Gastrocnemius medialis (tissue), 4 donors: Measurements from ENCODE around the gene ABO. TPM values are rescaled to one million over a fixed set of nuclear protein-coding genes. Genes with fewer than 3 reads are reported as not detected.

Experiments used
- ATAC-seq, 2 donors: fragments of 150-250 bp; one replicate each; pipeline ENCODE4 v1.9.1; 2016
- DNase-seq, 2 donors: peaks; one replicate each; pipeline ENCODE4 v3.0.0-alpha.2; 2019
- H3K27ac ChIP-seq, 4 donors: fragments of 200-600 bp; sonication (generic); 1 replicate in 1 of 4; 2 replicates in 3 of 4; pipeline ENCODE4 v1.5.1; 2016 to 2018; ENCODE audit warnings: mild to moderate bottlenecking in 2 of 4, moderate library complexity in 1 of 4
- H3K27me3 ChIP-seq, 3 donors: fragments of 200-600 bp; sonication (generic) in 2 of 3; 1 replicate in 1 of 3; 2 replicates in 2 of 3; pipeline versions ENCODE4 v1.5.1 to v1.6.0; 2016 to 2019; ENCODE audit warnings: mild to moderate bottlenecking in 1 of 3, moderate library complexity in 1 of 3
- H3K36me3 ChIP-seq, 2 donors: fragments of 200-600 bp; sonication (generic) in 1 of 2; one replicate each; pipeline ENCODE4 v1.5.1; 2017 to 2018
- H3K4me1 ChIP-seq, 2 donors: fragments of 200-600 bp; sonication (generic) in 1 of 2; one replicate each; pipeline ENCODE4 v1.5.1; 2016 to 2017; ENCODE audit warnings: mild to moderate bottlenecking in 2 of 2
- H3K4me3 ChIP-seq, 4 donors: fragments of 200-600 bp; sonication (generic) in 3 of 4; 1 replicate in 1 of 4; 2 replicates in 3 of 4; pipeline ENCODE4 v1.5.1; 2016 to 2019; ENCODE audit warnings: mild to moderate bottlenecking in 2 of 4
- H3K9me3 ChIP-seq, 3 donors: fragments of 200-600 bp; sonication (generic) in 2 of 3; 1 replicate in 1 of 3; 2 replicates in 2 of 3; pipeline ENCODE4 v1.5.1; 2016 to 2019
- POLR2A ChIP-seq, 2 donors: fragments of 450-650 bp; IDR thresholded peaks; one replicate each; pipeline ENCODE4 v1.6.1; 2017; ENCODE audit warnings: antibody characterized with exemption in 2 of 2, mild to moderate bottlenecking in 2 of 2, moderate library complexity in 2 of 2
- in situ Hi-C, 4 donors: fragments of 200-750 bp; cut with MboI; loops; one replicate each; pipeline versions ENCODE4 v1.15.0 to v1.8.0; 2017; ENCODE audit warnings: low sequenced_read_pairs in 4 of 4
- intact Hi-C: fragments of 100-400 bp; cut with DNase I; formaldehyde crosslinking; loops from one replicate; pipeline ENCODE4 v1.15.1; 2023; ENCODE audit warnings: low total_unique reads
- total RNA-seq, 4 donors: library from RNA; depleted of rRNA; stranded (reverse); fragments of >200 nt; gene quantifications; one replicate each; pipeline versions ENCODE4 v1.1.0 to v1.2.3, GENCODE V29; 2016
- TF ChIP-seq, protein P1 (sequence below), 5 experiments: fragments of 450-650 bp in 3 of 5; fragments of 200-600 bp in 2 of 5; sonication (generic) in 2 of 5; IDR thresholded peaks in 4 of 5; conservative IDR thresholded peaks in 1 of 5; 1 replicate in 4 of 5; 2 replicates in 1 of 5; pipeline ENCODE4 v1.5.1; 2016 to 2019; ENCODE audit warnings: antibody characterized with exemption in 5 of 5, mild to moderate bottlenecking in 3 of 5, moderate library complexity in 3 of 5

The ABO gene
- total RNA-seq, 4 donors from 2014 or later = 0.24 to 2.4 (median 0.44) TPM; not detected in 1

DNA sequence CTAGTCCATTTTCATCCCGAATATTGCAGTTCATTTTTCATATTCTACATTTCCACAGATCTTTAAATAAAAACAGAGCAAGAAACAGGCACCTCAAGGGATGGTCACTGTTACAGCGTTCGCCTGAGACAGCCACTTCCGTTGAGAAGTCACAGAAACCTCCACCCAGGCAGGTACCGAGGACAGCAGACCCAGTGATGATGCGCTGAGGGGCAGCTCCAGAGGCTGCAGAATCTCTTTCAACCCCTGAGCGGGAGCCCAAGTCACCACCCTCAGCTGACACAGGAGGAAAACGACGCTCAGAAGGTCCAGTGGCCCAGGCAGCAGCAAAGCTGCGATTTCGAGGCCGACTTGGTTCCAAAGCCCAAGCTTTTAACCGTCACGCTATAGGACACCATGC, 32.8 kb downstream of the ABO start:
- no peak overlapping the region for H3K4me3 ChIP-seq
- intact Hi-C loops (no loop called here), in situ Hi-C loops (no loop called here)
- H3K4me1 ChIP-seq = peaks cover 13 to 14% of the 10 kb centered on the region in 2 donors
- H3K27ac ChIP-seq = no peak overlapping the region
- H3K36me3 ChIP-seq = no peaks in the 10 kb centered on the region
- DNase-seq = no peak
- no peaks in the 10 kb centered on the region for H3K9me3 ChIP-seq
- ATAC-seq = no peak
- H3K27me3 ChIP-seq = peaks cover 12 to 21% (median 18%) of the 10 kb centered on the region in 3 donors
- TF ChIP-seq POLR2A (IDR thresholded peaks at IDR 0.05) = no peak
- TF ChIP-seq, protein P1, sequence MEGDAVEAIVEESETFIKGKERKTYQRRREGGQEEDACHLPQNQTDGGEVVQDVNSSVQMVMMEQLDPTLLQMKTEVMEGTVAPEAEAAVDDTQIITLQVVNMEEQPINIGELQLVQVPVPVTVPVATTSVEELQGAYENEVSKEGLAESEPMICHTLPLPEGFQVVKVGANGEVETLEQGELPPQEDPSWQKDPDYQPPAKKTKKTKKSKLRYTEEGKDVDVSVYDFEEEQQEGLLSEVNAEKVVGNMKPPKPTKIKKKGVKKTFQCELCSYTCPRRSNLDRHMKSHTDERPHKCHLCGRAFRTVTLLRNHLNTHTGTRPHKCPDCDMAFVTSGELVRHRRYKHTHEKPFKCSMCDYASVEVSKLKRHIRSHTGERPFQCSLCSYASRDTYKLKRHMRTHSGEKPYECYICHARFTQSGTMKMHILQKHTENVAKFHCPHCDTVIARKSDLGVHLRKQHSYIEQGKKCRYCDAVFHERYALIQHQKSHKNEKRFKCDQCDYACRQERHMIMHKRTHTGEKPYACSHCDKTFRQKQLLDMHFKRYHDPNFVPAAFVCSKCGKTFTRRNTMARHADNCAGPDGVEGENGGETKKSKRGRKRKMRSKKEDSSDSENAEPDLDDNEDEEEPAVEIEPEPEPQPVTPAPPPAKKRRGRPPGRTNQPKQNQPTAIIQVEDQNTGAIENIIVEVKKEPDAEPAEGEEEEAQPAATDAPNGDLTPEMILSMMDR (IDR thresholded peaks at IDR 0.05 in 4 of 5, conservative IDR thresholded peaks at IDR 0.05 in 1 of 5) = no peak

DNA sequence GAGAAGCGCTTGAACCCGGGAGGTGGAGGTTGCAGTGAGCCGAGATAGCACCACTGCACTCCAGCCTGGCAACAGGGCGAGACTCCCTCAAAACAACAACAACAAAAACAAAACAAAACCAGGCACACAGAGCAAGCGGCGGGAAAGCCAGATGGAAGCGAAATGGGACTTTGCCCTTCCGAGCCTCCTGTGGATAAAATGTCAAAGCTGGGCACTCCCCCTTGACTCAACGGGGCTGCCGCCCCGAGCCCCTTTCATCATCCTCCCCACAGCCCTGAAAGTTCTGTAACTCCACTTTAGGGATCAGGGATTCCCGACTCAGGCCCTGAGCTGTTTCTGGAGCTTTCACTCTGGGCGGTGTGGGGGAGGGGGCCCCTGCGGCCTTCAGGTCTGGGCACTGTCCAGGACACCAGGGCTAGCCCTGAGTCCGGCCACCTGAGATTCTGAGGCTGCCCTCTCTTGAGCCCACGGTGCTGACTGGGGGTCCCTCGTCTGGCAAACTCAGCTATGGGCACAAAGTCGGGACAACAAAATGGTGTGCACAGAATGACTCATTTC, 35.4 kb downstream of the ABO start:
- H3K27ac ChIP-seq = peak overlapping the region in 2 of 4 donors; percentile 65 to 81
- peaks cover 7 to 18% (median 18%) of the 10 kb centered on the region in 3 donors for H3K27me3 ChIP-seq
- H3K4me1 ChIP-seq = peaks cover 13 to 14% of the 10 kb centered on the region in 2 donors
- intact Hi-C loops = no loop called here
- no peaks in the 10 kb centered on the region for H3K36me3 ChIP-seq
- DNase-seq (no peak), ATAC-seq (no peak)
- no peak for TF ChIP-seq POLR2A (IDR thresholded peaks at IDR 0.05)
- TF ChIP-seq, protein P1 (IDR thresholded peaks at IDR 0.05 in 4 of 5, conservative IDR thresholded peaks at IDR 0.05 in 1 of 5) = no peak
- in situ Hi-C loops = no loop called here
- H3K4me3 ChIP-seq = no peak overlapping the region
- H3K9me3 ChIP-seq = no peaks in the 10 kb centered on the region

DNA sequence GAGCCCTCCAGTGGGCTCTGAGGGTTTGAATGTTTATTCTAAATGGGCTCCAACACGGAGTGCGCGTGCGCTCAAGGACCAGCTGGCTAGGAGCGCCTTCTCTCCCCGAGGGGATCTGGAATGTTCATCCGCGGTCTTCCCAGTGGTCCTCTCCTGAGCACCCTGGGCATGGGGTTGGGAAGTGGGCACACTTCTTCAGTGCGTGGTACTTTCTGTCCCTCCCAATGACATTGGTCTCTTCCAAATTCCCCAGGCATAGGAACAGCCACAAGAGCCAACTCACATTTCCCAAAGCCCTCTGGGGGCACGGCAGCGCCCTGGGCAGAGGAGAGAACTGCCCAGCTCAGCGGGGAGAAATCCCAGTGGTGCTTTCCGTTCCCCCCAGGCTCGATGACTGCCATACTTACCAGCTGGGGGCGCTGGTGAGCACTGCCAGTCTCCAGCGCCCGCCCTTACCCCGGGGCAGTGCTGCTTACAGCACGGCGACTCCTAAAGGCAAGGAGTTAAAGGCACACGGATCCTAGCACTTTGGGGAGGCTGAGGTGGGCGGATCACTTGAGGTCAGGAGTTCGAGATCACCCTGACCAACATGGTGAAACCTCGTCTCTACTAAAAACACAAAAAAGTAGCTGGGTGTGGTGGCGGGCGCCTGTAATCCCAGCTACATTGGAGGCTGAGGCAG, 36.0 kb downstream of the ABO start:
- Histone ChIP-seq H3K4me1 (peaks cover 13 to 14% of the 10 kb centered on the region in 2 donors), H3K4me3 (peak overlapping the region; percentile 17 to 36 (median 26)), H3K9me3 (no peaks in the 10 kb centered on the region), H3K27ac (peak overlapping the region; percentile 50 to 81 (median 66)), H3K27me3 (peaks cover 7 to 18% (median 18%) of the 10 kb centered on the region in 3 donors), H3K36me3 (no peaks in the 10 kb centered on the region)
- intact Hi-C loops = no loop called here
- in situ Hi-C loops = no loop called here
- no peak for DNase-seq
- TF ChIP-seq, protein P1 (IDR thresholded peaks at IDR 0.05 in 4 of 5, conservative IDR thresholded peaks at IDR 0.05 in 1 of 5) = peak in 4 of 5 experiments; percentile 19 to 46 (median 38)
- TF ChIP-seq POLR2A (IDR thresholded peaks at IDR 0.05) = no peak
- peak; percentile 9 to 17 for ATAC-seq

DNA sequence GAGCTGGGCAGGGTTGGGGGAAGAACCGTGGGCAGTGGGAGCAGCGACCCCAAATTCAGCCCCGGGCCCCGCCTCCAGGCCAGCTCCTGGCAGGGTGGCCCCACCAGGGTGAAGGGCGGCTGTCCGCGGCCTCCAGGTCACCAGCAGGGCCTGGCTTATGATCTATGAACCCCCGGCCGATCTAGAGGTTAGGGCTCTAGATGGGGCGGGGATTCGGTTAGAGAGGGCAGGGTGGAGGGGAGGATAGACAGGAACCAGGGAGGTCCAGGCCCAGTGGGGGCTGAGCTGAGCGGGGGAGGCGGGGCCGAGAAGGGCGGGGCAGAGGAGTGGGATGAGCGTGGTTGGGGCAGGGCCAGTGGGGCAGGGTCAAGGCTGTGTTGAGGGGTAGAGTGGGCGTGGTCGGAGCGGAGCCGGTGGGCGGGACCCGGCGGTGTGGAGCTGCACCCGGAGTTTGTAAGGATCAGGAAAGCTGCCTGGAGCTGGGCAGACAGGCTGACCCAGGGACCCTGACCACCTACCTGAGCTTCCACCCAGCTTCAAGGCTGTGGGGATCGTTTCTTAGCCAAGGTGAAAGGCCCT, 36.6 kb downstream of the ABO start:
- in situ Hi-C loops = no loop called here
- DNase-seq (peak; percentile 22 to 36), ATAC-seq (peak; percentile 28 to 44)
- Histone ChIP-seq H3K27me3 (peaks cover 7 to 18% (median 13%) of the 10 kb centered on the region in 3 donors), H3K9me3 (no peaks in the 10 kb centered on the region), H3K27ac (peak overlapping the region; percentile 50 to 81 (median 66)), H3K4me1 (peaks cover 13 to 14% of the 10 kb centered on the region in 2 donors), H3K4me3 (peak overlapping the region; percentile 17 to 36 (median 26)), H3K36me3 (no peaks in the 10 kb centered on the region)
- intact Hi-C loops = no loop called here
- no peak for TF ChIP-seq POLR2A (IDR thresholded peaks at IDR 0.05)
- TF ChIP-seq, protein P1 (IDR thresholded peaks at IDR 0.05 in 4 of 5, conservative IDR thresholded peaks at IDR 0.05 in 1 of 5) = no peak
